Stimulated activated CD8-positive, alpha-beta memory T cell treated with anti-CD3 and anti-CD28 coated beads, Interleukin-15, amount 100 ng/mL, for 1 hour (primary cell): ENCODE results near the gene ABTB1.
"Not testable (repeated sequence)": the region's sequence is repeated elsewhere in the genome, so short reads cannot be mapped to it uniquely, and the experiment has no call there.

ENCODE experiments used
- DNase-seq: peaks from one replicate; pipeline ENCODE4 v3.0.0-alpha.2; 2020; ENCODE audit warnings: low read depth

The ABTB1 gene

DNA sequence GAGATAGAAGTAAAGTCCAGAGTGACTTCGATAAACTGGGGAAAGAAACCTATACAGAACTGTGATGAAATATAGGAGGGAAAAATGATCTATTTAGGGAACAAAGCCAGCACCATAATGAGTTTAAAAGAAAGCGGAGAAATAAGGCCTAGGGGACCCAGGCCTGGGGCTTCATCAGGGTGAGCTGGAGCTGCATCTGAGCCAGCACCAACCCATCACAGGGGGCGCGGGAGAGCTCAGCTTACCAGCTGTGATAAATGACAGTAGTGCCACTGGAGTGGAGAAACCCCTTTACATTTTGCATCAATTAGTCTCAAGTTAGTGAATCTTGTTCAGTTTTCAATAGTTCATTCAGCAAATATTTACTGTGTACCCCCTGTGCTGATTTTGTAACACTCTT lies 22.5 kb upstream of the ABTB1 start:
- no peak for DNase-seq

DNA sequence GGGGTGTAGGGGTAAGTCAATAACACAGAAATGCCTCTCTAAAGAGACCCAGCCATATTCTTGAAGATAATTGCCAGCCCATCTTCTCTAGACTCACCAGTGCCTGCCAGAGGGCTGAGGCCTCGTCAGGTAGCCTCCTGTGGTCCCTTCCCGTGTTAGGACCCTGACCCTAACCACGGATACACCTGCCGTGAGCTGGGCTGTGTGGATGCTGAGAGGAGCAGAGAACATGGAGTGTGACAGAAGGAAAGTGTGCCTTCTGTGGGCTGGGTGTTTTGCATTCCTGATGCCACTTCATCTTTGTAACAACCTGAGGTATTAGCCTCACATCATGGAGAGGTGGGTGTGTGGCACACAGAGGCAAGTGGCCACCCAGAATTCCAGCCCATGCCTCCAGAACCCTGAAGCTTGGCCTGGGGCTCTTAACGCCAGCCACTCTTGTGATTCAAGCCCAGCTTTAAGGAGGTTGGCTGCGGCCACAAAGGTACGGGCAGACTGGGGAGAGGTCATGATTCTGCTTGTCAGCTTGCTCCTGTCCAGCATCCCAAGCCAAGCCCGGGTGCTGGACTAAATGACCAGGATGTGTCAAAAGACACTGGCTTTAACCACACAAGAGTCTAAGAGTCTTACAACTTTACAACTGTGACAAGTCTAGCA lies 21.1 kb upstream of the ABTB1 start:
- no peak for DNase-seq

GRCh38 chr3:127652246-127652995 lies 20.3 kb upstream of the ABTB1 start:
- no peak for DNase-seq

DNA sequence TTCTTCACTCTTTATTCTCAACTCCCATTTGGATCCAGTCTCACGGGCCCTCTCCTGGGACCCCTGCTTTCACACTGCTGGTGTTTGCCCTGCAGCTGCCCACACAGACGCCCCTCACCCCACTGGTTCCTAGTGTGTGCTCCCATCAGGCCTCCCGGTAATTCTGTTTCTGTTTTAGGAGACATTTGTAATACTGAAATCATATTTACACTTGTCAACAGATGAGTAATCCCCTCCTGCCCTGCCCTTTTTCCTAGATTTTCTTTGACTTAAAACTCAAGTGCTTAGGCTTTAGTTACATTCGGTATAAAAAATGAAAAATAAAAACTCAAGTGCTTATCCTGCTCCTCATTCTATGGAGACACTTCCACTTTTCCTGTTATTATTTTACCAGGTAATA lies 18.4 kb upstream of the ABTB1 start:
- no peak for DNase-seq

DNA sequence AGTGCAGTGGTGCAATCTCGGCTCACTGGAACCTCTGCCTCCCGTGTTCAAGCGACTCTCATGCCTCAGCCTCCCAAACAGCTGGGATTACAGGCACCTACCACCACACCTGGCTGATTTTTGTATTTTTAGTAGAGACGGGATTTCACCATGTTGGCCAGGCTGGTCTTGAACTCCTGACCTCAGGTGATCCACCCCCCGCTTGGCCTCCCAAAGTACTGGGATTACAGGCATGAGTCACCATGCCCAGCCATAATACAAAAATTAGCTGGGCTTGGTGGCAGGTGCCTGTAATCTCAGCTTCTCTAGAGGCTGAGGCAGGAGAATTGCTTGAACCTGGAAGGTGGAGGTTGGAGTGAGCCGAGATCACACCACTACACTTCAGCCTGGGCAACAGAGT lies 17.8 kb upstream of the ABTB1 start:
- not testable (repeated sequence) for DNase-seq

DNA sequence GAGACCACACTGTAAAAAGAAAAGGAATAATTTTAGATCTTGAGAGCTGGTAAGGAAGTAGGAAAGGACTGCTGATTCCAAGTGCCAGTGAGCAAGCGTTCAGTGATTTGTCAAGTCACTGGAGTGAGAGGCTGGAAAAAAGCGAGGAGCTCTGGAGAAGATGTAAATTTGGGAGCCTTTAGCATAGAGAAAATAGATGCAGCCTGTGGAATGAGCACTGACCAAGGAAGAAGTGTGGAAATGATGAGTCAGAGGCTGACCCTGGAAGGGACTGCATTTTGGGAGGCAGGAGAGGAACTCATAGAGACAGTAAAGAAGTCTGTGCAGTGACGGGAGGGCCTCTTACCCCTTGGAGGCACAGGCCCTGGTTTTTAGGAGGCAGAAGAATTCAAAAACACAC lies 17.1 kb upstream of the ABTB1 start:
- no peak for DNase-seq

DNA sequence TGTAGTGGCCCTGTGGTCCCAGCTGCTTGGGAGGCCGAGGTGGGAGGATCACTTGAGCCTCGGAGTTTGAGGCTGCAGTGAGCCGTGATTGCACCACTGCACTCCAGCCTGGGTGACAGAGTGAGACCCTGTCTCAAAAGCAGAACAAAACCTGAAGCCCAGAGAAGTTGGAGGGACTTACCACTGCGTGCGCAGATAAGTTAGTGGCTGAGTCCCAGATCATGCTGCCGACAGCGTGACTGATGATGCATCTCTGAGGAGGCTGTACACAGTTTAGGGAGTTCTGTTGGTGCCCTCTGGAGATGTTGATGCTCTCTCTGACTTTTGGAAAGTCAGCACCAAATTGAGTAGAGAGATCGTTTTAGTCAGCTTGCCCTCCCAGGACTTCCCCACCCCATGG lies 15.8 kb upstream of the ABTB1 start:
- no peak for DNase-seq

- no peak for DNase-seq
These were observed 14.5 kb upstream of the ABTB1 start for GRCh38 chr3:127658234-127658633.

DNA sequence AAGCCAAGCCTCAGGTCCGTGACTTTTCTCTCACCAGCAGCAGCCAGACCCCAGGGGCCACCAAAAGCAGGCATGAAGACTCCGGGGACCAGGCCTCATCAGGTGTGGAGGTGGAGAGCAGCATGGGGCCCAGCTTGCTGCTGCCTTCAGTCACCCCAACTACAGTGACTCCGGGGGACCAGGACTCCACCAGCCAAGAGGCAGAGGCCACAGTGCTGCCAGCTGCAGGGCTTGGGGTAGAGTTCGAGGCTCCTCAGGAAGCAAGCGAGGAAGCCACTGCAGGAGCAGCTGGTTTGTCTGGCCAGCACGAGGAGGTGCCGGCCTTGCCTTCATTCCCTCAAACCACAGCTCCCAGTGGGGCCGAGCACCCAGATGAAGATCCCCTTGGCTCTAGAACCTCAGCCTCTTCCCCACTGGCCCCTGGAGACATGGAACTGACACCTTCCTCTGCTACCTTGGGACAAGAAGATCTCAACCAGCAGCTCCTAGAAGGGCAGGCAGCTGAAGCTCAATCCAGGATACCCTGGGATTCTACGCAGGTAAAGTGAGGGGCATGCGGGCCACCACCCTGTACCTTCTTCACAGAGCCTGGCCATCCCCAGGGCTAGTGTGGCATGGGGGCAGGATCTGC lies 12.0 kb upstream of the ABTB1 start:
- DNase-seq, result no peak

GRCh38 chr3:127661600-127661999 lies 11.2 kb upstream of the ABTB1 start:
- DNase-seq, result no peak

- DNase-seq, result no peak
These were observed 10.7 kb upstream of the ABTB1 start for GRCh38 chr3:127662001-127662469.

GRCh38 chr3:127663151-127663550 lies 9.6 kb upstream of the ABTB1 start:
- no peak for DNase-seq

DNA sequence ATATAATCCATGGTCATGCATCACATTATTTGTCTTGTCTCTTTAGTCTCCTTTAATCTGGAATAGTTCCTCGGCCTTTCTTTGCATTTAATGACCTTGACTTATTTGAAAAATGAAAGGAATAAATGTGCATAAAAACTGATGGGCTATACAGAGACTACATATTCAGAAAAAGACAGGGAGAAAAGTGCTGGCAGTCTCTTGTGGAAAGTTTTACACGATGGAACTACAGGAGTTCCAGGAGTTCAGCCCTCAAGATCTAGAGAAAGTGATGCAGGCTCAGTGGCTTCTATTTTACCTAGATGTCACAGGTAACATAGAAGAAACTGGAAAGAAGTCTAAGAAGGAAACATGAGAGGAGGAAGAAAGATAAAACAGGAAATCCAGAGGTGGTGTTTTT lies 7.6 kb upstream of the ABTB1 start:
- DNase-seq, result no peak

DNA sequence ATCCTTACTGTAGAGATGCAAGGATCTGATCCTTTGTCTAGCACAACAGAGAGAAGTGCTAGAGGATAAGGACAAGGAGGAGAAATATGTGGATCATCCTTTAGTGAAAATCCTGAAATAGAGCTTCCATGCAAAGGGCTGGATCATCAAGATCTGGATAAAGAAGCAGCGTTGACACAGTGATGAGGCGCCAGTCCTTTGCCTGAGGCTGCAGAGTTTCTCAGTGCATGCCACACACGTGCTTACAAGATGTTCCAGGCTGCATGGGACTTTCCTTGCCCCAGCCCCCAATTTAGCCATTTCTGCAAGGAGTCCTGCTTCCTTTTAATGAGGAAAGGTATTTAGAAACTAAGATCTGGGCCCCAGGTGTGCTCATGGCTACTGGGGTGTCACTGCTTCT lies 7.2 kb upstream of the ABTB1 start:
- DNase-seq, result no peak

DNA sequence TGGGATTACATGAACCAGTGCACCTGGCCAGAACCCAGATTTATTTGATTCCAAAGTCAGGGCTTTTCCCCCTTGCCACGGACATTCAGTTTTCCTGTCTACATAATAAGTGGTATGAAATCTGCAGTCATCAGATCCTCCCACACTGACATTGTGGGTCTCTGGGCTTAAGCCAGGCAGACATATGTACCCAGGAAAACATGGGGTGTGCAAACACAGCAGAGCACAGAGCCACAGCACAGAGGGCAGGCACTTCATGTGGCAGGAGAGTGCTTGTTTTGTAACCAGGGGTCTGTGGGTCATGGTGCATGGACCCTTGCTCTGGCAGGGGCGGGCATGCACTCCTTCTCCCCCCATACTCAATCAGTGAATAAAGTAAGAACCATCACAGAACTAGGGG lies 6.1 kb upstream of the ABTB1 start:
- no peak for DNase-seq

DNA sequence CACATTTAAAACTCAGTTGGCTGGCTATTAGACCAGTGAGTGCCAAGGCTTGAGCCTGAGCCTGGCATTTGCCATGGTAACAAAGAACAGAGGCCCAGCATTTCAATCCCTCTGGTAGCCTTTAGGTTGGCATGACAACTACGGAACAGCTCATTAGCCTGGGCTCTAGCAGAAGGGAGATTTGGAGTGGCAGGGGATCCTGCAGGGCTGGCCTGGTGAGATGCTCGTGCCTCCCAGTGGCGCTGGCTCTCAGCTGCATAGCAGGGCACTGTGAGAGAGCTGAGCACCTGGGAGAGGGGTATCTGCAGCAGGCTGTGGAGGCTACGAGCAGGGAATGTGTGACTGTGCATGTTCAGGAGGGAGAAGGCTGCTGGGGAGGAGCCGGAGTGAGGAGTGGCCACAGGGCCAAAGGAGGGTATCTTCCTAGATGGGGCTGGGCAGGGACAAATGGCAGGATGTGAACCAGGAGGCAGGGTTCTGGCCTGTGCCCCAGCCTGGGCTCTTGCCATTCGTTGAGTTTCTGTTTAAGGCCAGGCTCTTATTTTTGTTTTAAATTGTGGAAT lies 5.6 kb upstream of the ABTB1 start:
- DNase-seq, result no peak

DNA sequence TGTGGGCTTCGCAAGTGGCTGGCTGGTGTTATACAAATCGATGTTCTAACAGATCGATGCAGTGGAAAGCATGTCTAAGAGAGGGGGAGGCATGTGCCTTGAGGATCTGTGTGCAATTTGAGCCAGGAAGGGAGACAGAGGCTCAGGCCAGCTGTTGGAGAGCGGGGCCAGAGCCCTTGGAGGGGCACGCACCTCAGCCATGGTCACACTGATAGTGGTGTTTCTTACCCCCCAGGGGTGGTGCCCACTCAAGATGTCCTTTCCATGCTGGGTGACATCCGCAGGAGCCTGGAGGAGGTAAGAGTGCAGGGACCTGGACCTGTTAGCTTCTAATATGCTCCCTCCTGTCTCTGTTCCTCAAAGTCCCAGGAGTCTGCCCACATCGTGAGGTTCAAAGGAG lies 3.8 kb upstream of the ABTB1 start:
- DNase-seq, result no peak

- DNase-seq, result no peak
These were observed 3.1 kb upstream of the ABTB1 start for GRCh38 chr3:127669541-127670228.

GRCh38 chr3:127670229-127670559 lies 2.6 kb upstream of the ABTB1 start:
- DNase-seq, result no peak

DNA sequence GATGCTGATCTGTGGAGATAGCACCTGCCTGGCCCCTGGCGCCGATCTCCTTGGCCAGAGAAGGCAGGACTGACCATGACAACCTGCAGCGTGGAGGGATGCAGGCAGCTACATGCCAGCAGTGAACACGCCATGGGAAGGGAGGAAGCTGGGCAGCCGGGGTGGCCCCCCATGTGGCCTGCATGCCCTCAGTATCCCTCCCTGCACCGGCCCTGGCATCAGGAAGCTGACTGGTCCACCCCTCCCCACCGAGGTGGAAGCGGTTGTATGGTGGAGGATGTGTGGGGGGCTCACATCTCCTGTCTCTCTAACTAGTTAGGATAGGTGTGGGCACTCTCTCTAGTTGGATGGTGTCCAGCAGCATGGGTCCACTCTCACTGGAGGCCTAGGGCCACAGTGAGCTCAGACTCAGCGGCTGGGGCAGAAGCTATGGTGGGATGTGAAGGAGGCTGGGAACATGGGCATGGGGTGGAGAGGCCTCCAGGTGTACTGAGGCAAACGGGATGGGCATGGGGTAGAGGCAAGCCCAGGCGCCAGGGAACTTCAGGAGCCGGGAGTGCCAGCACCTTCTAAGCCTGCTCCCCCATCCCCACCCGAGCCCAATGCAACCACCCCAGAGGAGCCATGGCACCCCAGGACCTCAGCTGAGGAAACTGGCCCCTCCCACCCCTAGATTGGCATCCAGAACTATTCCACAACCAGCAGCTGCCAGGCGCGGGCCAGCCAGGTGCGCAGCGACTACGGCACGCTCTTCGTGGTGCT lies 1.8 kb upstream of the ABTB1 start:
- no peak for DNase-seq

GRCh38 chr3:127671523-127672428 lies 976 bp upstream of the ABTB1 start:
- no peak for DNase-seq
